Measurements from ENCODE around the gene HOXD13.
A peak's percentile ranks its signal among the peaks of the same experiment; 100 is the strongest.

The HOXD13 gene

GRCh38 chr2:176085861-176086771 lies 6.4 kb upstream of the HOXD13 start:
- no peak overlapping the region for H3K4me3 ChIP-seq (ENCODE audit: low read length)
- TF ChIP-seq CTCF (conservative IDR thresholded peaks at IDR 0.05; ENCODE audit: low read length), result peak; percentile 61
- DNase-seq (ENCODE audit: low read depth), result peak; percentile 26

- no peak for TF ChIP-seq CTCF (conservative IDR thresholded peaks at IDR 0.05; ENCODE audit: low read length)
- H3K4me3 ChIP-seq (ENCODE audit: low read length), result no peak overlapping the region
- no peak for DNase-seq (ENCODE audit: low read depth)
Observed at GRCh38 chr2:176087330-176088047, 5.0 kb upstream of the HOXD13 start.

- TF ChIP-seq CTCF (conservative IDR thresholded peaks at IDR 0.05; ENCODE audit: low read length), result peak; percentile 76
- peak overlapping the region; percentile 43 for H3K4me3 ChIP-seq (ENCODE audit: low read length)
- peak; percentile 31 for DNase-seq (ENCODE audit: low read depth)
Observed at GRCh38 chr2:176088048-176088936, 4.2 kb upstream of the HOXD13 start.

- no peak for DNase-seq (ENCODE audit: low read depth)
- TF ChIP-seq CTCF (conservative IDR thresholded peaks at IDR 0.05; ENCODE audit: low read length), result no peak
- no peak overlapping the region for H3K4me3 ChIP-seq (ENCODE audit: low read length)
Observed at GRCh38 chr2:176088937-176089842, 3.3 kb upstream of the HOXD13 start.

GRCh38 chr2:176089843-176090395 lies 2.6 kb upstream of the HOXD13 start:
- DNase-seq (ENCODE audit: low read depth), result no peak
- no peak for TF ChIP-seq CTCF (conservative IDR thresholded peaks at IDR 0.05; ENCODE audit: low read length)
- no peak overlapping the region for H3K4me3 ChIP-seq (ENCODE audit: low read length)

GRCh38 chr2:176090862-176091261 lies 1.7 kb upstream of the HOXD13 start:
- no peak for TF ChIP-seq CTCF (conservative IDR thresholded peaks at IDR 0.05; ENCODE audit: low read length)
- H3K4me3 ChIP-seq (ENCODE audit: low read length), result no peak overlapping the region
- DNase-seq (ENCODE audit: low read depth), result no peak
